Fibroblast of lung (primary cell): ENCODE data around the gene RBM22.

Experiments used
- CTCF ChIP-seq, 2 donors: IDR thresholded peaks in 1 of 2; conservative IDR thresholded peaks in 1 of 2; 1 replicate in 1 of 2; 2 replicates in 1 of 2; pipeline ENCODE4 v1.5.1; 2011 to 2012; ENCODE audit warnings: low read length in 2 of 2, control low read depth in 1 of 2, inconsistent platforms in 1 of 2, low read depth in 1 of 2, mild to moderate bottlenecking in 1 of 2
- EZH2 ChIP-seq: IDR thresholded peaks from 2 replicates; pipeline ENCODE4 v1.5.1; 2012; ENCODE audit warnings: low read length, control low read depth, mild to moderate bottlenecking; ENCODE audit errors: missing control alignments

DNA sequence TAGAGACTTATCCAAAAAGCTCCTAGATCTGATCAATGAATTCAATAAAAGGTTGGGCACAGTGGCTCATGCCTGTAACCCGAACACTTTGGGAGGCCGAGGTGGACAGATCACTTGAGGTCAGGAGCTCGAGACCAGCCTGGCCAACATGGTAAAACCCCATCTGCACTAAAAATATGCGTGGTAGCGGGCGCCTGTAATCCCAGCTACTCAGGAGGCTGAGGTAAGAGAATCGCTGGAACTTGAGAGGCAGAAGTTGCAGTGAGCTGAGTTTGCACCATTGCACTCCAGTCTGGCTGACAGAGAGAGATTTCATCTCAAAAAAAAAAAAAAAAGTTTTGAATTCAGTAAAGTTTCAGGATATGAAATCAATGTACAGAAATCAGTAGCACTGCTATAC lies 38.0 kb upstream of the RBM22 start:
- TF ChIP-seq CTCF (conservative IDR thresholded peaks at IDR 0.05 in 1 of 2, IDR thresholded peaks at IDR 0.05 in 1 of 2; ENCODE audit: low read depth in 1 of 2, low read length in 2 of 2) = no peak
- no peak for TF ChIP-seq EZH2
